CD4-positive, alpha-beta T cell (primary cell): ENCODE measurements around the gene TARBP2. TPM values are rescaled to one million over a fixed set of nuclear protein-coding genes. Genes with fewer than 3 reads are reported as not detected.

ENCODE experiments used
- ATAC-seq: fragments of 200-7000 bp; cut with Tn5 transposase; one replicate; pipeline ENCODE4 v1.10.0; 2022; ENCODE audit warnings: mild to moderate bottlenecking; ENCODE audit not compliant: poor library complexity
- CTCF ChIA-PET: fragments of 350-600 bp; sonication (Branson Sonifier 250); formaldehyde crosslinking; loops from one replicate; lab custom pipeline; 2021; ENCODE audit warnings: antibody characterized with exemption, inconsistent platforms; lab: Charles Lee
- POLR2A ChIA-PET: fragments of 350-600 bp; sonication (Branson Sonifier 250); formaldehyde crosslinking; loops from one replicate; lab custom pipeline; 2021; ENCODE audit warnings: antibody characterized with exemption, inconsistent platforms; lab: Charles Lee
- DNase-seq, 14 experiments: peaks; one replicate each; pipeline ENCODE4 v3.0.0-alpha.2; 2013 to 2020; ENCODE audit warnings: mixed read lengths in 2 of 14
- H3K27ac ChIP-seq, 2 donors: one replicate each; pipeline versions ENCODE4 v1.5.1 to v1.7.0; 2013; ENCODE audit warnings: low read length in 2 of 2, low read depth in 1 of 2, mild to moderate bottlenecking in 1 of 2
- H3K27me3 ChIP-seq, 2 experiments: 1 replicate in 1 of 2; 2 replicates in 1 of 2; pipeline versions ENCODE4 v1.6.1 to v1.7.0; 2013; ENCODE audit warnings: low read length in 2 of 2, control low read depth in 1 of 2, mild to moderate bottlenecking in 1 of 2, moderate library complexity in 1 of 2; ENCODE audit not compliant: insufficient read depth in 2 of 2, control insufficient read depth in 1 of 2
- H3K36me3 ChIP-seq: one replicate; pipeline ENCODE4 v1.6.1; 2013; ENCODE audit warnings: low read length, control low read depth; ENCODE audit not compliant: insufficient read depth
- H3K4me1 ChIP-seq: one replicate; pipeline ENCODE4 v1.6.1; 2013; ENCODE audit warnings: low read length, control low read depth; ENCODE audit not compliant: insufficient read depth
- H3K4me3 ChIP-seq: one replicate; pipeline ENCODE4 v1.5.1; 2013; ENCODE audit warnings: mild to moderate bottlenecking, low read length, moderate library complexity
- H3K9me3 ChIP-seq, 2 experiments: 1 replicate in 1 of 2; 2 replicates in 1 of 2; pipeline versions ENCODE4 v1.6.1 to v1.7.0; 2013; ENCODE audit warnings: low read length in 2 of 2, mild to moderate bottlenecking in 2 of 2, control low read depth in 1 of 2, moderate library complexity in 1 of 2; ENCODE audit not compliant: control insufficient read depth in 1 of 2, insufficient read depth in 1 of 2
- H3K27ac Mint-ChIP-seq: one replicate; pipeline ENCODE4 v1.8.0; 2020; ENCODE audit warnings: mixed read lengths
- H3K27me3 Mint-ChIP-seq: one replicate; pipeline ENCODE4 v1.8.0; 2021; ENCODE audit warnings: mixed read lengths
- H3K36me3 Mint-ChIP-seq: one replicate; pipeline ENCODE4 v1.8.0; 2021; ENCODE audit warnings: low read depth, mixed read lengths
- H3K4me1 Mint-ChIP-seq: one replicate; pipeline ENCODE4 v1.8.0; 2021; ENCODE audit warnings: low read depth, mixed read lengths
- H3K4me3 Mint-ChIP-seq: one replicate; pipeline ENCODE4 v1.8.0; 2020; ENCODE audit warnings: mild to moderate bottlenecking, mixed read lengths
- H3K9me3 Mint-ChIP-seq: one replicate; pipeline ENCODE4 v1.8.0; 2020; ENCODE audit warnings: mixed read lengths
- CTCF ChIP-seq: fragments of 200-600 bp; IDR thresholded peaks from one replicate; pipeline ENCODE4 v1.8.0; 2022; ENCODE audit warnings: antibody characterized with exemption, mild to moderate bottlenecking
- intact Hi-C, 2 experiments: fragments of 100-400 bp; cut with DNase I in 1 of 2; cut with micrococcal nuclease in 1 of 2; formaldehyde crosslinking; loops; one replicate each; pipeline versions ENCODE4 v1.15.1 to v1.9.0; 2023 to 2025; cut with DNase I, micrococcal nuclease
- total RNA-seq, 174 experiments: library from RNA in 2 of 174; stranded (reverse) in 2 of 174; gene quantifications; one replicate each; pipeline ENCODE4 v1.2.3 and lab custom pipeline; 2021 to 2026

The TARBP2 gene
- total RNA-seq, 2 experiments from 2014 or later: 21.7 to 22.4 TPM

- H3K36me3 Mint-ChIP-seq: peaks cover 17% of the 10 kb centered on the region
- no peak overlapping the region for H3K27ac ChIP-seq
- H3K27me3 Mint-ChIP-seq: no peaks in the 10 kb centered on the region
- ChIA-PET POLR2A (interaction anchor here (1.5 kb wide), 1 partner anchor 123 kb away, joined by 3 read pairs; the partner anchor contains the start of gene SP1), CTCF (no interaction called here)
- H3K27me3 ChIP-seq: no peaks in the 10 kb centered on the region
- peak overlapping the region; percentile 98 for H3K27ac Mint-ChIP-seq
- no peak for TF ChIP-seq CTCF
- peaks cover 31% of the 10 kb centered on the region for H3K4me1 Mint-ChIP-seq
- no peaks in the 10 kb centered on the region for H3K9me3 Mint-ChIP-seq
- peak overlapping the region; percentile 25 for H3K4me3 Mint-ChIP-seq
- H3K4me1 ChIP-seq: peaks cover 41% of the 10 kb centered on the region
- intact Hi-C loops: loop anchor here in 1 of 2 experiments (2.0 to 5.0 kb wide), 3 partner anchors 26 to 224 kb away; partner anchors contain the start of gene CALCOCO1
- no peak for ATAC-seq
- no peak for DNase-seq
- H3K36me3 ChIP-seq: peaks cover 32% of the 10 kb centered on the region
- no peaks in the 10 kb centered on the region for H3K9me3 ChIP-seq
- no peak overlapping the region for H3K4me3 ChIP-seq
Measured at GRCh38 chr12:53502983-53503728, 2.1 kb downstream of the TARBP2 start.

GRCh38 chr12:53504004-53504920 lies 3.2 kb downstream of the TARBP2 start:
- DNase-seq (no peak), ATAC-seq (no peak)
- POLR2A ChIA-PET: interaction anchor here (0.8 to 1.5 kb wide), 3 partner anchors 21 to 125 kb away, joined by 3 read pairs; partner anchors contain the start of gene SP1
- Mint-ChIP-seq H3K4me3 (peak overlapping the region; percentile 38), H3K27me3 (no peaks in the 10 kb centered on the region), H3K36me3 (peaks cover 22% of the 10 kb centered on the region), H3K9me3 (no peaks in the 10 kb centered on the region), H3K27ac (peak overlapping the region; percentile 44), H3K4me1 (peaks cover 27% of the 10 kb centered on the region)
- Histone ChIP-seq H3K27me3 (no peaks in the 10 kb centered on the region), H3K4me1 (peaks cover 38% of the 10 kb centered on the region), H3K27ac (no peak overlapping the region), H3K9me3 (no peaks in the 10 kb centered on the region), H3K4me3 (no peak overlapping the region), H3K36me3 (peaks cover 32% of the 10 kb centered on the region)
- CTCF ChIA-PET: no interaction called here
- TF ChIP-seq CTCF: no peak
- intact Hi-C loops: loop anchor here in 1 of 2 experiments (5.0 kb wide), 1 partner anchor 223 kb away; the partner anchor contains the start of gene CALCOCO1

GRCh38 chr12:53505086-53505485 lies 4.0 kb downstream of the TARBP2 start:
- Mint-ChIP-seq H3K36me3 (peaks cover 18% of the 10 kb centered on the region), H3K9me3 (no peaks in the 10 kb centered on the region), H3K27me3 (no peaks in the 10 kb centered on the region), H3K4me3 (no peak overlapping the region), H3K27ac (no peak overlapping the region), H3K4me1 (peaks cover 21% of the 10 kb centered on the region)
- intact Hi-C loops: loop anchor here in 1 of 2 experiments (5.0 kb wide), 1 partner anchor 178 kb away; no protein-coding TSS in a partner anchor
- Histone ChIP-seq H3K36me3 (peaks cover 32% of the 10 kb centered on the region), H3K4me1 (peaks cover 33% of the 10 kb centered on the region), H3K27ac (no peak overlapping the region), H3K9me3 (no peaks in the 10 kb centered on the region), H3K27me3 (no peaks in the 10 kb centered on the region), H3K4me3 (no peak overlapping the region)
- ChIA-PET CTCF (no interaction called here), POLR2A (no interaction called here)
- TF ChIP-seq CTCF: no peak
- no peak for ATAC-seq
- DNase-seq: no peak
